Measurements from ENCODE around the gene TPPP2.

TPPP2 gene

GRCh38 chr14:21061347-21061668 lies 31.3 kb downstream of the TPPP2 start:
- no peak overlapping the region for H3K4me3 ChIP-seq (ENCODE audit: control insufficient read depth in 1 of 7, extremely low read depth in 1 of 7, insufficient read depth in 4 of 7, low read depth in 2 of 7, low read length in 6 of 7)
- ChIA-PET POLR2A (interaction anchor here (0.5 kb wide), 1 partner anchor 54 kb away, joined by 5 read pairs; no protein-coding TSS in a partner anchor), CTCF (interaction anchor here (1.0 to 3.2 kb wide), 9 partner anchors 10 to 63 kb away, joined by 3 to 15 read pairs (median 4); no protein-coding TSS in a partner anchor)
- WGBS (ENCODE audit: insufficient coverage) = 100% methylated on average over 2 of the region's 3 CpGs
- H3K27ac ChIP-seq (ENCODE audit: insufficient read depth in 1 of 2, low read depth in 1 of 2, low read length in 2 of 2, poor library complexity in 1 of 2, severe bottlenecking in 2 of 2) = no peak overlapping the region
- H3K27me3 ChIP-seq (replicated peaks in 2 of 5; ENCODE audit: control insufficient read depth in 4 of 5, insufficient read depth in 5 of 5, low read length in 4 of 5) = peaks cover 0 to 4% (median 0%) of the 10 kb centered on the region in 5 experiments
- H3K4me1 ChIP-seq (ENCODE audit: control extremely low read depth in 1 of 4, control insufficient read depth in 4 of 4, insufficient read depth in 4 of 4, low read length in 3 of 4) = no peaks in the 10 kb centered on the region
- no peaks in the 10 kb centered on the region for H3K9me3 ChIP-seq (ENCODE audit: control extremely low read depth in 1 of 5, control insufficient read depth in 4 of 5, insufficient read depth in 2 of 5, low read depth in 1 of 5, low read length in 4 of 5)
- no peak for DNase-seq
- no peaks in the 10 kb centered on the region for H3K36me3 ChIP-seq (ENCODE audit: control insufficient read depth in 4 of 4, insufficient read depth in 4 of 4, low read length in 3 of 4)

- peaks cover 0 to 4% (median 1%) of the 10 kb centered on the region in 5 experiments for H3K27me3 ChIP-seq (replicated peaks in 2 of 5; ENCODE audit: control insufficient read depth in 4 of 5, insufficient read depth in 5 of 5, low read length in 4 of 5)
- no peak for DNase-seq
- H3K4me3 ChIP-seq (ENCODE audit: control insufficient read depth in 1 of 7, extremely low read depth in 1 of 7, insufficient read depth in 4 of 7, low read depth in 2 of 7, low read length in 6 of 7) = no peak overlapping the region
- 97% methylated on average over 3 of the region's 3 CpGs for WGBS (ENCODE audit: insufficient coverage)
- ChIA-PET POLR2A (no interaction called here), CTCF (interaction anchor here (0.8 to 3.2 kb wide), 8 partner anchors 13 to 49 kb away, joined by 3 to 12 read pairs (median 4); partner anchors contain the start of gene TMEM253)
- peaks cover under 1 to 2% (median under 1%) of the 10 kb centered on the region in 4 experiments for H3K4me1 ChIP-seq (ENCODE audit: control extremely low read depth in 1 of 4, control insufficient read depth in 4 of 4, insufficient read depth in 4 of 4, low read length in 3 of 4)
- no peak overlapping the region for H3K27ac ChIP-seq (ENCODE audit: insufficient read depth in 1 of 2, low read depth in 1 of 2, low read length in 2 of 2, poor library complexity in 1 of 2, severe bottlenecking in 2 of 2)
- no peaks in the 10 kb centered on the region for H3K9me3 ChIP-seq (ENCODE audit: control extremely low read depth in 1 of 5, control insufficient read depth in 4 of 5, insufficient read depth in 2 of 5, low read depth in 1 of 5, low read length in 4 of 5)
- no peaks in the 10 kb centered on the region for H3K36me3 ChIP-seq (ENCODE audit: control insufficient read depth in 4 of 4, insufficient read depth in 4 of 4, low read length in 3 of 4)
These were observed 33.5 kb downstream of the TPPP2 start for GRCh38 chr14:21063479-21063878.

GRCh38 chr14:21066882-21067502 lies 37.0 kb downstream of the TPPP2 start:
- ChIA-PET POLR2A (no interaction called here), CTCF (interaction anchor here (1.0 to 4.8 kb wide), 18 partner anchors 10 to 96 kb away, joined by 3 to 160 read pairs (median 8); partner anchors contain the start of genes RNASE8 and TMEM253)
- no peaks in the 10 kb centered on the region for H3K36me3 ChIP-seq (ENCODE audit: control insufficient read depth in 4 of 4, insufficient read depth in 4 of 4, low read length in 3 of 4)
- H3K4me1 ChIP-seq (ENCODE audit: control extremely low read depth in 1 of 4, control insufficient read depth in 4 of 4, insufficient read depth in 4 of 4, low read length in 3 of 4) = peaks cover 6 to 33% (median 32%) of the 10 kb centered on the region in 4 experiments
- no peak overlapping the region for H3K4me3 ChIP-seq (ENCODE audit: control insufficient read depth in 1 of 7, extremely low read depth in 1 of 7, insufficient read depth in 4 of 7, low read depth in 2 of 7, low read length in 6 of 7)
- WGBS (ENCODE audit: insufficient coverage) = 95% methylated on average over 2 of the region's 7 CpGs
- H3K9me3 ChIP-seq (ENCODE audit: control extremely low read depth in 1 of 5, control insufficient read depth in 4 of 5, insufficient read depth in 2 of 5, low read depth in 1 of 5, low read length in 4 of 5) = no peaks in the 10 kb centered on the region
- H3K27me3 ChIP-seq (replicated peaks in 2 of 5; ENCODE audit: control insufficient read depth in 4 of 5, insufficient read depth in 5 of 5, low read length in 4 of 5) = peaks cover 0 to 15% (median 8%) of the 10 kb centered on the region in 5 experiments
- peak in 2 of 3 donors; percentile 44 to 46 for DNase-seq
- no peak overlapping the region for H3K27ac ChIP-seq (ENCODE audit: insufficient read depth in 1 of 2, low read depth in 1 of 2, low read length in 2 of 2, poor library complexity in 1 of 2, severe bottlenecking in 2 of 2)

- Histone ChIP-seq H3K27me3 (replicated peaks in 2 of 5; ENCODE audit: control insufficient read depth in 4 of 5, insufficient read depth in 5 of 5, low read length in 4 of 5) (peaks cover 0 to 15% (median 6%) of the 10 kb centered on the region in 5 experiments), H3K9me3 (ENCODE audit: control extremely low read depth in 1 of 5, control insufficient read depth in 4 of 5, insufficient read depth in 2 of 5, low read depth in 1 of 5, low read length in 4 of 5) (no peaks in the 10 kb centered on the region), H3K27ac (ENCODE audit: insufficient read depth in 1 of 2, low read depth in 1 of 2, low read length in 2 of 2, poor library complexity in 1 of 2, severe bottlenecking in 2 of 2) (no peak overlapping the region), H3K36me3 (ENCODE audit: control insufficient read depth in 4 of 4, insufficient read depth in 4 of 4, low read length in 3 of 4) (peaks cover 0 to 3% (median 2%) of the 10 kb centered on the region in 4 experiments), H3K4me1 (ENCODE audit: control extremely low read depth in 1 of 4, control insufficient read depth in 4 of 4, insufficient read depth in 4 of 4, low read length in 3 of 4) (peaks cover 8 to 45% (median 42%) of the 10 kb centered on the region in 4 experiments), H3K4me3 (ENCODE audit: control insufficient read depth in 1 of 7, extremely low read depth in 1 of 7, insufficient read depth in 4 of 7, low read depth in 2 of 7, low read length in 6 of 7) (peak overlapping the region in 6 of 7 experiments; percentile 5 to 88 (median 73))
- ChIA-PET CTCF (interaction anchor here (0.6 to 4.8 kb wide), 28 partner anchors 8 to 98 kb away, joined by 3 to 160 read pairs (median 4); partner anchors contain the start of genes RNASE8 and TMEM253), POLR2A (interaction anchor here (0.8 to 1.5 kb wide), 4 partner anchors 18 to 36 kb away, joined by 3 to 14 read pairs (median 4); no protein-coding TSS in a partner anchor)
- peak; percentile 72 to 86 (median 85) for DNase-seq
- WGBS (ENCODE audit: insufficient coverage) = under 1% methylated on average over 37 of the region's 45 CpGs
These were observed 38.7 kb downstream of the TPPP2 start for GRCh38 chr14:21068521-21069387.

- peaks cover 0 to 15% (median 6%) of the 10 kb centered on the region in 5 experiments for H3K27me3 ChIP-seq (replicated peaks in 2 of 5; ENCODE audit: control insufficient read depth in 4 of 5, insufficient read depth in 5 of 5, low read length in 4 of 5)
- H3K36me3 ChIP-seq (ENCODE audit: control insufficient read depth in 4 of 4, insufficient read depth in 4 of 4, low read length in 3 of 4) = peaks cover 0 to 10% (median 5%) of the 10 kb centered on the region in 4 experiments
- peaks cover 8 to 45% (median 42%) of the 10 kb centered on the region in 4 experiments for H3K4me1 ChIP-seq (ENCODE audit: control extremely low read depth in 1 of 4, control insufficient read depth in 4 of 4, insufficient read depth in 4 of 4, low read length in 3 of 4)
- DNase-seq = peak in 1 of 3 donors; percentile 26
- under 1% methylated on average over 26 of the region's 40 CpGs for WGBS (ENCODE audit: insufficient coverage)
- H3K4me3 ChIP-seq (ENCODE audit: control insufficient read depth in 1 of 7, extremely low read depth in 1 of 7, insufficient read depth in 4 of 7, low read depth in 2 of 7, low read length in 6 of 7) = peak overlapping the region in 6 of 7 experiments; percentile 62 to 88 (median 75)
- H3K9me3 ChIP-seq (ENCODE audit: control extremely low read depth in 1 of 5, control insufficient read depth in 4 of 5, insufficient read depth in 2 of 5, low read depth in 1 of 5, low read length in 4 of 5) = no peaks in the 10 kb centered on the region
- CTCF ChIA-PET = interaction anchor here (0.8 to 6.2 kb wide), 17 partner anchors 10 to 55 kb away, joined by 3 to 160 read pairs (median 23); partner anchors contain the start of genes RNASE8 and TMEM253
- POLR2A ChIA-PET = interaction anchor here (1.0 to 1.9 kb wide), 3 partner anchors 18 to 34 kb away, joined by 4 to 10 read pairs (median 5); no protein-coding TSS in a partner anchor
- H3K27ac ChIP-seq (ENCODE audit: insufficient read depth in 1 of 2, low read depth in 1 of 2, low read length in 2 of 2, poor library complexity in 1 of 2, severe bottlenecking in 2 of 2) = no peak overlapping the region
These were observed 39.5 kb downstream of the TPPP2 start for GRCh38 chr14:21069388-21070082.

- DNase-seq = peak in 1 of 3 donors; percentile 31
- CTCF ChIA-PET = interaction anchor here (1.1 to 6.2 kb wide), 9 partner anchors 9 to 56 kb away, joined by 3 to 135 read pairs (median 10); partner anchors contain the start of gene TMEM253
- Histone ChIP-seq H3K27ac (ENCODE audit: insufficient read depth in 1 of 2, low read depth in 1 of 2, low read length in 2 of 2, poor library complexity in 1 of 2, severe bottlenecking in 2 of 2) (peak within 1 kb of the TSS in 1 of 2 experiments; percentile 73), H3K4me1 (ENCODE audit: control extremely low read depth in 1 of 4, control insufficient read depth in 4 of 4, insufficient read depth in 4 of 4, low read length in 3 of 4) (peaks cover 8 to 45% (median 42%) of the 10 kb centered on the region in 4 experiments), H3K9me3 (ENCODE audit: control extremely low read depth in 1 of 5, control insufficient read depth in 4 of 5, insufficient read depth in 2 of 5, low read depth in 1 of 5, low read length in 4 of 5) (no peaks in the 10 kb centered on the region), H3K4me3 (ENCODE audit: control insufficient read depth in 1 of 7, extremely low read depth in 1 of 7, insufficient read depth in 4 of 7, low read depth in 2 of 7, low read length in 6 of 7) (peak within 1 kb of the TSS; percentile 34 to 88 (median 73)), H3K36me3 (ENCODE audit: control insufficient read depth in 4 of 4, insufficient read depth in 4 of 4, low read length in 3 of 4) (peaks cover 0 to 15% (median 7%) of the 10 kb centered on the region in 4 experiments), H3K27me3 (replicated peaks in 2 of 5; ENCODE audit: control insufficient read depth in 4 of 5, insufficient read depth in 5 of 5, low read length in 4 of 5) (peaks cover 0 to 15% (median 6%) of the 10 kb centered on the region in 5 experiments)
- POLR2A ChIA-PET = interaction anchor here (1.9 kb wide), 1 partner anchor 17 kb away, joined by 10 read pairs; no protein-coding TSS in a partner anchor
- under 1% methylated on average over 46 of the region's 63 CpGs for WGBS (ENCODE audit: insufficient coverage)
These were observed 40.1 kb downstream of the TPPP2 start, which contains the start of gene ARHGEF40 for GRCh38 chr14:21070083-21070609. Gene ARHGEF40, plus strand, starts transcription at chr14:21070304. Its CDS starts 93 bp downstream, at chr14:21070397.
